Measurements from ENCODE around the gene PCSK2. TPM values are rescaled to one million over a fixed set of nuclear protein-coding genes. Genes with fewer than 3 reads are reported as not detected.

Gene PCSK2
- total and polyA plus RNA-seq, 4 donors: 0.51 to 9.8 (median 1.5) TPM

- 85 to 88% methylated on average over 3 of the region's 3 CpGs for WGBS, 2 donors
- H3K36me3 ChIP-seq (ENCODE audit: control insufficient read depth in 4 of 4, insufficient read depth in 4 of 4, low read length in 4 of 4): no peaks in the 10 kb centered on the region
- H3K9ac ChIP-seq (ENCODE audit: insufficient read depth in 1 of 2, low read length in 2 of 2): no peak overlapping the region
- ATAC-seq (ENCODE audit: insufficient read depth, low FRiP score) (no peak), DNase-seq (no peak)
- H3K27me3 ChIP-seq (ENCODE audit: control insufficient read depth in 3 of 3, insufficient read depth in 3 of 3, low read length in 2 of 3): no peaks in the 10 kb centered on the region
- H3K9me3 ChIP-seq (ENCODE audit: control insufficient read depth in 4 of 4, insufficient read depth in 3 of 4, low read length in 3 of 4): peaks cover 0 to 3% (median 0%) of the 10 kb centered on the region in 4 donors
- no peak for TF ChIP-seq CTCF (IDR thresholded peaks at IDR 0.05; ENCODE audit: control extremely low read depth, extremely low read depth)
- no peaks in the 10 kb centered on the region for H3K4me1 ChIP-seq (ENCODE audit: control insufficient read depth in 5 of 5, insufficient read depth in 5 of 5, low read length in 5 of 5)
- H3K4me3 ChIP-seq: no peak overlapping the region
- no peak overlapping the region for H3K27ac ChIP-seq (ENCODE audit: low read depth in 1 of 2, low read length in 1 of 2)
Measured at GRCh38 chr20:17295151-17295726, 68.4 kb downstream of the PCSK2 start.

GRCh38 chr20:17295991-17296390 is 69.2 kb downstream of the PCSK2 start:
- 83 to 90% methylated on average over 4 of the region's 4 CpGs for WGBS, 2 donors
- DNase-seq (no peak), ATAC-seq (ENCODE audit: insufficient read depth, low FRiP score) (no peak)
- Histone ChIP-seq H3K27me3 (ENCODE audit: control insufficient read depth in 3 of 3, insufficient read depth in 3 of 3, low read length in 2 of 3) (no peaks in the 10 kb centered on the region), H3K9me3 (ENCODE audit: control insufficient read depth in 4 of 4, insufficient read depth in 3 of 4, low read length in 3 of 4) (peaks cover 0 to 3% (median 0%) of the 10 kb centered on the region in 4 donors), H3K4me1 (ENCODE audit: control insufficient read depth in 5 of 5, insufficient read depth in 5 of 5, low read length in 5 of 5) (no peaks in the 10 kb centered on the region), H3K9ac (ENCODE audit: insufficient read depth in 1 of 2, low read length in 2 of 2) (no peak overlapping the region), H3K4me3 (no peak overlapping the region), H3K27ac (ENCODE audit: low read depth in 1 of 2, low read length in 1 of 2) (no peak overlapping the region), H3K36me3 (ENCODE audit: control insufficient read depth in 4 of 4, insufficient read depth in 4 of 4, low read length in 4 of 4) (no peaks in the 10 kb centered on the region)
- no peak for TF ChIP-seq CTCF (IDR thresholded peaks at IDR 0.05; ENCODE audit: control extremely low read depth, extremely low read depth)

GRCh38 chr20:17298171-17298570 is 71.3 kb downstream of the PCSK2 start:
- Histone ChIP-seq H3K27me3 (ENCODE audit: control insufficient read depth in 3 of 3, insufficient read depth in 3 of 3, low read length in 2 of 3) (no peaks in the 10 kb centered on the region), H3K9ac (ENCODE audit: insufficient read depth in 1 of 2, low read length in 2 of 2) (no peak overlapping the region), H3K9me3 (ENCODE audit: control insufficient read depth in 4 of 4, insufficient read depth in 3 of 4, low read length in 3 of 4) (peaks cover 0 to 6% (median 0%) of the 10 kb centered on the region in 4 donors), H3K4me1 (ENCODE audit: control insufficient read depth in 5 of 5, insufficient read depth in 5 of 5, low read length in 5 of 5) (no peaks in the 10 kb centered on the region), H3K27ac (ENCODE audit: low read depth in 1 of 2, low read length in 1 of 2) (no peak overlapping the region), H3K36me3 (ENCODE audit: control insufficient read depth in 4 of 4, insufficient read depth in 4 of 4, low read length in 4 of 4) (no peaks in the 10 kb centered on the region), H3K4me3 (no peak overlapping the region)
- ATAC-seq (ENCODE audit: insufficient read depth, low FRiP score) (no peak), DNase-seq (no peak)
- no peak for TF ChIP-seq CTCF (IDR thresholded peaks at IDR 0.05; ENCODE audit: control extremely low read depth, extremely low read depth)

GRCh38 chr20:17298751-17299150 is 71.9 kb downstream of the PCSK2 start:
- Histone ChIP-seq H3K9me3 (ENCODE audit: control insufficient read depth in 4 of 4, insufficient read depth in 3 of 4, low read length in 3 of 4) (peaks cover 0 to 6% (median 0%) of the 10 kb centered on the region in 4 donors), H3K36me3 (ENCODE audit: control insufficient read depth in 4 of 4, insufficient read depth in 4 of 4, low read length in 4 of 4) (no peaks in the 10 kb centered on the region), H3K27ac (ENCODE audit: low read depth in 1 of 2, low read length in 1 of 2) (no peak overlapping the region), H3K9ac (ENCODE audit: insufficient read depth in 1 of 2, low read length in 2 of 2) (no peak overlapping the region), H3K4me1 (ENCODE audit: control insufficient read depth in 5 of 5, insufficient read depth in 5 of 5, low read length in 5 of 5) (no peaks in the 10 kb centered on the region), H3K4me3 (no peak overlapping the region), H3K27me3 (ENCODE audit: control insufficient read depth in 3 of 3, insufficient read depth in 3 of 3, low read length in 2 of 3) (no peaks in the 10 kb centered on the region)
- no peak for DNase-seq
- no peak for ATAC-seq (ENCODE audit: insufficient read depth, low FRiP score)
- WGBS, 2 donors: 86 to 88% methylated on average over 2 of the region's 2 CpGs
- no peak for TF ChIP-seq CTCF (IDR thresholded peaks at IDR 0.05; ENCODE audit: control extremely low read depth, extremely low read depth)

Data from lung (tissue), 12 donors.